K562 (cell line): ENCODE results near the gene FBXW9. TPM values are rescaled to one million over a fixed set of nuclear protein-coding genes. Genes with fewer than 3 reads are reported as not detected.

ENCODE experiments used
- ARID1B ChIP-seq: fragments of 450-650 bp; IDR thresholded peaks from 2 replicates; pipeline ENCODE4 v1.6.1; 2016; ENCODE audit warnings: antibody characterized with exemption, mild to moderate bottlenecking, inconsistent platforms
- CREB1 ChIP-seq, 2 experiments: sonication (generic) in 1 of 2; formaldehyde crosslinking in 1 of 2; IDR thresholded peaks; 2 replicates each; pipeline versions ENCODE4 v1.6.1 to v1.8.0; 2012 to 2022; ENCODE audit warnings: inconsistent platforms in 1 of 2, mild to moderate bottlenecking in 1 of 2, missing genetic modification reagents in 1 of 2, moderate library complexity in 1 of 2
- EP400 ChIP-seq: fragments of 450-650 bp; IDR thresholded peaks from 2 replicates; pipeline ENCODE4 v1.6.1; 2017; ENCODE audit warnings: antibody characterized with exemption, mild to moderate bottlenecking, moderate library complexity
- HMGN3 ChIP-seq: IDR thresholded peaks from 2 replicates; pipeline ENCODE4 v1.6.1; 2011; ENCODE audit warnings: borderline replicate concordance, low read depth, mild to moderate bottlenecking, mixed read lengths, low read length; ENCODE audit not compliant: insufficient read length; ENCODE audit errors: extremely low read depth
- MYNN ChIP-seq, 2 experiments: sonication (generic); formaldehyde crosslinking in 1 of 2; IDR thresholded peaks; 2 replicates each; pipeline versions ENCODE4 v1.5.0 to v1.6.1; 2016 to 2020; ENCODE audit warnings: antibody characterized with exemption in 1 of 2, missing genetic modification reagents in 1 of 2
- NBN ChIP-seq: fragments of 450-650 bp; IDR thresholded peaks from 2 replicates; pipeline ENCODE4 v1.6.1; 2016; ENCODE audit warnings: low read depth, mild to moderate bottlenecking
- RBBP5 ChIP-seq: fragments of 200-600 bp; sonication (generic); IDR thresholded peaks from 2 replicates; pipeline ENCODE4 v1.6.1; 2012; ENCODE audit warnings: borderline replicate concordance, mild to moderate bottlenecking, low read length, control low read depth, inconsistent platforms; ENCODE audit not compliant: insufficient read depth, poor library complexity, severe bottlenecking
- SOX6 ChIP-seq: fragments of 450-650 bp; IDR thresholded peaks from 2 replicates; pipeline ENCODE4 v1.6.1; 2014; ENCODE audit warnings: mild to moderate bottlenecking
- XRCC5 ChIP-seq: fragments of 200-400 bp; formaldehyde crosslinking; IDR thresholded peaks from 2 replicates; pipeline ENCODE4 v1.6.1; 2017; ENCODE audit warnings: low read depth, mild to moderate bottlenecking, low read length
- ZBTB33 ChIP-seq: sonication (generic); formaldehyde crosslinking; IDR thresholded peaks from 2 replicates; pipeline ENCODE4 v1.8.1; 2023; ENCODE audit warnings: mild to moderate bottlenecking, missing genetic modification reagents
- ZNF232 ChIP-seq: sonication (generic); formaldehyde crosslinking; IDR thresholded peaks from 2 replicates; pipeline ENCODE4 v1.8.0; 2022; ENCODE audit warnings: mild to moderate bottlenecking, missing genetic modification reagents
- ZNF695 ChIP-seq: fragments of 450-650 bp; formaldehyde crosslinking; IDR thresholded peaks from 2 replicates; pipeline ENCODE4 v1.4.0; 2020; ENCODE audit warnings: mild to moderate bottlenecking, moderate library complexity
- polyA plus RNA-seq, 8 experiments: library from polyadenylated mRNA; depleted of rRNA in 4 of 8; stranded (reverse) in 5 of 8; unstranded in 3 of 8; fragments of >200 nt; fragmentation: Nextera tagmentation in 2 of 8; fragmentation: Illumina TruSeq in 1 of 8; extraction: Ambion mirVana in 2 of 8; extraction: Trizol in 1 of 8; gene quantifications; 2 replicates each; pipeline versions ENCODE4 v1.2.1 to v1.2.3, GENCODE V29; 2011 to 2014; ENCODE audit warnings: inconsistent platforms in 1 of 8, missing spikeins in 1 of 8
- total RNA-seq, 7 experiments: library from RNA; depleted of rRNA in 6 of 7; stranded (reverse); fragments of >200 nt in 6 of 7; fragmentation: Illumina TruSeq in 2 of 7; extraction: Trizol in 2 of 7; gene quantifications; 2 replicates each; pipeline versions ENCODE4 v1.2.1 to v1.2.3, GENCODE V29; 2011 to 2021; ENCODE audit warnings: low replicate concordance in 1 of 7
- TF ChIP-seq, protein P1 (sequence below), 2 experiments: IDR thresholded peaks in 1 of 2; conservative IDR thresholded peaks in 1 of 2; 2 replicates each; pipeline ENCODE4 v1.6.1; 2016; ENCODE audit warnings: low read depth in 2 of 2, mild to moderate bottlenecking in 1 of 2, missing compliant biosample characterization in 1 of 2, missing genetic modification characterization in 1 of 2, moderate library complexity in 1 of 2
- TF ChIP-seq, protein P2 (sequence below): IDR thresholded peaks from 2 replicates; pipeline ENCODE4 v1.6.1; 2011; ENCODE audit warnings: borderline replicate concordance, low read depth, mild to moderate bottlenecking, moderate library complexity, low read length; ENCODE audit not compliant: insufficient read depth, poor library complexity, severe bottlenecking
- TF ChIP-seq, protein P3 (sequence below): fragments of 450-650 bp; IDR thresholded peaks from 2 replicates; pipeline ENCODE4 v1.6.1; 2016

FBXW9 gene
- total and polyA plus RNA-seq, 9 of the 15 experiments (the other 6 are each of a cell fraction or from before 2014, with no cell fraction given) = 0.23 to 21.7 (median 6.2) TPM

DNA sequence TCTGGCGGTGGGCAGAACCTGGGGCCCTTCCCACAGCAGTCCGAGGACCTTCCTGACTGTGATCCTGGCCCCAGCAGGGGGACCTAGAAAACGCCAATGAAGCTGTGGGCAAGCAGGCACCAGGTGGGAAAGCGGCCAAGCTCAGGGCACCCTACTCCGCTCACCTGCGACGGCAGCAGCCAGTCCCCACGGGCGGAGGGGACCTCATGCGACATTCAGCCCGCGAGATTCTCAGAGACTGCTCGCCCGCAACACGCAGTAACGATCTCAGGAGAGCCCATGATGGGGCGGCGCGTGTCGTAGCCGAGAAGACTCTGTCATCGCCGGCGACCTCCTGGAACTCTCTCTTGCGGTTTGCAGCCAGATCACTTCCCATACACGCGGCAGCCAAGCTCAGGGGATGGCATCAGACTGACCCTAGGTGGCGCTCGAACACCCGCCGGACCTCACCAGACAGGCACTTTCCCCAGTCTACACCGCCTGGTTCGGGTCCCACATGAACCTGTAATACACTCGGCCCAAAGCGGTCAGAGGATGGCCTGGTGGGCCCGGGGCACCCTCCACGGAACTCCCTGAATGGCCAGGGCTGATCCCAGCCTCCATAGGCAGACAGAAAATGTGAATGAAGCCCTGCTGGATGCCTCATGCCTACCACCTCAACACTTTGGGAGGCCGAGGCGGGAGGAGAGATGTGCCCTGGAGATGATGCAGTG, 56.4 kb downstream of the FBXW9 start (continued):
- TF ChIP-seq, protein P1, sequence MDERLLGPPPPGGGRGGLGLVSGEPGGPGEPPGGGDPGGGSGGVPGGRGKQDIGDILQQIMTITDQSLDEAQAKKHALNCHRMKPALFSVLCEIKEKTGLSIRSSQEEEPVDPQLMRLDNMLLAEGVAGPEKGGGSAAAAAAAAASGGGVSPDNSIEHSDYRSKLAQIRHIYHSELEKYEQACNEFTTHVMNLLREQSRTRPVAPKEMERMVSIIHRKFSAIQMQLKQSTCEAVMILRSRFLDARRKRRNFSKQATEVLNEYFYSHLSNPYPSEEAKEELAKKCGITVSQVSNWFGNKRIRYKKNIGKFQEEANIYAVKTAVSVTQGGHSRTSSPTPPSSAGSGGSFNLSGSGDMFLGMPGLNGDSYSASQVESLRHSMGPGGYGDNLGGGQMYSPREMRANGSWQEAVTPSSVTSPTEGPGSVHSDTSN (CRISPR knock-in tag; IDR thresholded peaks at IDR 0.05; ENCODE audit: low read depth) = no peak
- TF ChIP-seq, protein P1 (tag; conservative IDR thresholded peaks at IDR 0.05; ENCODE audit: low read depth) = no peak
- 0 out of 2 replicates have a peak, but pooled peaks have one; percentile 16 for TF ChIP-seq NBN
- TF ChIP-seq MYNN (IDR thresholded peaks at IDR 0.05) = no peak
- TF ChIP-seq MYNN (CRISPR knock-in tag; IDR thresholded peaks at IDR 0.05) = no peak
- no peak for TF ChIP-seq ZNF695 (CRISPR knock-in tag)
- TF ChIP-seq, protein P2, sequence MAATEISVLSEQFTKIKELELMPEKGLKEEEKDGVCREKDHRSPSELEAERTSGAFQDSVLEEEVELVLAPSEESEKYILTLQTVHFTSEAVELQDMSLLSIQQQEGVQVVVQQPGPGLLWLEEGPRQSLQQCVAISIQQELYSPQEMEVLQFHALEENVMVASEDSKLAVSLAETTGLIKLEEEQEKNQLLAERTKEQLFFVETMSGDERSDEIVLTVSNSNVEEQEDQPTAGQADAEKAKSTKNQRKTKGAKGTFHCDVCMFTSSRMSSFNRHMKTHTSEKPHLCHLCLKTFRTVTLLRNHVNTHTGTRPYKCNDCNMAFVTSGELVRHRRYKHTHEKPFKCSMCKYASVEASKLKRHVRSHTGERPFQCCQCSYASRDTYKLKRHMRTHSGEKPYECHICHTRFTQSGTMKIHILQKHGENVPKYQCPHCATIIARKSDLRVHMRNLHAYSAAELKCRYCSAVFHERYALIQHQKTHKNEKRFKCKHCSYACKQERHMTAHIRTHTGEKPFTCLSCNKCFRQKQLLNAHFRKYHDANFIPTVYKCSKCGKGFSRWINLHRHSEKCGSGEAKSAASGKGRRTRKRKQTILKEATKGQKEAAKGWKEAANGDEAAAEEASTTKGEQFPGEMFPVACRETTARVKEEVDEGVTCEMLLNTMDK = peak; percentile 67
- TF ChIP-seq ZBTB33 (CRISPR knock-in tag) = peak; percentile 97
- TF ChIP-seq RBBP5 = peak; percentile 29
- TF ChIP-seq SOX6 = 0 out of 2 replicates have a peak, but pooled peaks have one; percentile 35
- TF ChIP-seq HMGN3 = peak; percentile 27
- peak; percentile 69; the same call in 1 of the 2 replicates for TF ChIP-seq XRCC5
- peak; percentile 19; the same call in 1 of the 2 replicates for TF ChIP-seq CREB1 (IDR thresholded peaks at IDR 0.05)
- TF ChIP-seq CREB1 (CRISPR knock-in tag; IDR thresholded peaks at IDR 0.05) = peak; percentile 57; the same call in 1 of the 2 replicates
- TF ChIP-seq EP400 = peak; percentile 56; the same call in 1 of the 2 replicates
- TF ChIP-seq, protein P3, sequence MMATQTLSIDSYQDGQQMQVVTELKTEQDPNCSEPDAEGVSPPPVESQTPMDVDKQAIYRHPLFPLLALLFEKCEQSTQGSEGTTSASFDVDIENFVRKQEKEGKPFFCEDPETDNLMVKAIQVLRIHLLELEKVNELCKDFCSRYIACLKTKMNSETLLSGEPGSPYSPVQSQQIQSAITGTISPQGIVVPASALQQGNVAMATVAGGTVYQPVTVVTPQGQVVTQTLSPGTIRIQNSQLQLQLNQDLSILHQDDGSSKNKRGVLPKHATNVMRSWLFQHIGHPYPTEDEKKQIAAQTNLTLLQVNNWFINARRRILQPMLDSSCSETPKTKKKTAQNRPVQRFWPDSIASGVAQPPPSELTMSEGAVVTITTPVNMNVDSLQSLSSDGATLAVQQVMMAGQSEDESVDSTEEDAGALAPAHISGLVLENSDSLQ = peak; percentile 7; the same call in 1 of the 2 replicates
- TF ChIP-seq ZNF232 = 0 out of 2 replicates have a peak, but pooled peaks have one; percentile 50
- TF ChIP-seq ARID1B = peak; percentile 26; the same call in 1 of the 2 replicates
